OCI-LY3 (cell line): ENCODE data around the gene GDPGP1.

ENCODE experiments used
- H2AFZ ChIP-seq: fragments of 200-600, 300-600 bp; shearing (Covaris generic); 2 replicates; pipeline ENCODE4 v1.6.0; 2014; ENCODE audit warnings: antibody characterized with exemption, low read depth, low read length
- H3K27ac ChIP-seq: fragments of 200-600, 300-600 bp; sonication (generic); 2 replicates; pipeline ENCODE4 v1.5.1; 2014; ENCODE audit warnings: mild to moderate bottlenecking, low read length, moderate library complexity, mixed read lengths
- H3K27me3 ChIP-seq: fragments of 200-600, 300-600 bp; sonication (generic); 2 replicates; pipeline ENCODE4 v1.6.1; 2014; ENCODE audit warnings: low read depth, low read length, mixed read lengths
- H3K36me3 ChIP-seq: fragments of 200-600, 300-600 bp; sonication (generic); replicated peaks from 2 replicates; pipeline ENCODE3; 2014; ENCODE audit warnings: low read depth, low read length, mixed read lengths
- H3K4me1 ChIP-seq: fragments of 300-600, 200-600 bp; sonication (generic); 2 replicates; pipeline ENCODE4 v1.6.1; 2014; ENCODE audit warnings: low read length, mixed read lengths
- H3K4me2 ChIP-seq: fragments of 200-600, 300-600 bp; sonication (generic); 2 replicates; pipeline ENCODE4 v1.6.1; 2014; ENCODE audit warnings: low read length, mixed read lengths
- H3K4me3 ChIP-seq: fragments of 300-600, 200-600 bp; sonication (generic); 2 replicates; pipeline ENCODE4 v1.5.1; 2014; ENCODE audit warnings: antibody characterized with exemption, mild to moderate bottlenecking, low read length, moderate library complexity
- H3K79me2 ChIP-seq: fragments of 300-600, 200-600 bp; shearing (Covaris generic); 2 replicates; pipeline ENCODE4 v1.6.1; 2014; ENCODE audit warnings: mild to moderate bottlenecking, low read length, mixed read lengths
- H3K9ac ChIP-seq: fragments of 300-600, 200-600 bp; shearing (Covaris generic); 2 replicates; pipeline ENCODE4 v1.6.0; 2014; ENCODE audit warnings: mild to moderate bottlenecking, low read length, moderate library complexity
- H3K9me3 ChIP-seq: fragments of 200-600, 300-600 bp; shearing (Covaris generic); 2 replicates; pipeline ENCODE4 v1.6.1; 2014; ENCODE audit warnings: low read length, mixed read lengths; ENCODE audit not compliant: insufficient read depth
- H4K20me1 ChIP-seq: fragments of 200-600, 300-600 bp; sonication (generic); 2 replicates; pipeline ENCODE4 v1.6.1; 2016; ENCODE audit warnings: low read length, mixed read lengths; ENCODE audit not compliant: insufficient read depth
- EZH2phosphoT487 ChIP-seq: fragments of 200-600 bp; shearing (Covaris generic); IDR thresholded peaks from 2 replicates; pipeline ENCODE4 v1.6.1; 2018; ENCODE audit warnings: antibody characterized with exemption, mixed run types, low read depth
- TF ChIP-seq, protein P1 (sequence below): fragments of 200-600, 300-600 bp; sonication (generic); IDR thresholded peaks from 2 replicates; pipeline ENCODE4 v1.5.1; 2014; ENCODE audit warnings: antibody characterized with exemption, low read length, low read depth

Gene GDPGP1

DNA sequence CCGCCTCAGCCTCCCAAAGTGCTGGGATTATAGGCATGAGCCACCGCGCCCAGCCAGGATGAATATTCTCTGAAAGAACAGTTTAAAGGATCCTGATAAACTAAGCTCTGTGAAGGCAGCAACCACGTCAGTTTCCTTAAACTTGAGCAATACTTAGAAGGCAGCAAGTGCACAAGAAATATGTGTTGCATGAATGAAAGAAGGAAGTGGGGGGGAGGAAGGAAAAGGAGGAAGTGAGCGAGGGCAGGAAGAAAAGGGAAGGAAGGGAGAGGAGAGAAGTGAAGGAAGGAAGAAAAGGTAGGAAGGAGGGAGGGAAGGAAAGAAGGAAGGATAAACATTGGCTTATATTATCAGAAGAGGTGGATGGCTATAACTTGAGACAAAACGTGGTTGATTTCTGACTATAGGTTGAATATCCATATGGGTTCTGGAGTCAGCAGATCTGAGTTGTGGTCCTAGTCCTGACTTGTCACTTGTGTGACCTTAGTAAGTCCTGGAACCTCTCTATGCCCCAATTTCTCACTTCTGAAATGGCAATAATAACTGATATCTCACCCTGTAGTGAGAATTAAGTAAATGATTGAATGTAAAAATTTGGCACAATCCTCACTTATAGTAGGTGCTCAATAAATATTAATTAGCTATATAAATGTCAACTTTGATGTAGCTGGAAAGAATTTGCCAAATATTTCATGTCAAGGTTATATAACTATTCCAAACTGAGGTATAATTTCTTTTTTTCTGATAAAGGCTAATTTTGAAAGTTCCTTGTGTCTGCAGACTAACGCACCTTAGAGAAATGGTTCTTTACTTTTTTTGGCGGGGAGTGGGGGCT lies 44.9 kb upstream of the GDPGP1 start:
- Histone ChIP-seq H3K36me3 (no peaks in the 10 kb centered on the region), H3K4me1 (peaks cover 43% of the 10 kb centered on the region), H3K4me3 (no peak overlapping the region), H3K9me3 (no peaks in the 10 kb centered on the region), H3K27me3 (peaks cover 3% of the 10 kb centered on the region), H4K20me1 (no peaks in the 10 kb centered on the region), H2AFZ (no peak overlapping the region), H3K4me2 (no peak overlapping the region), H3K79me2 (no peaks in the 10 kb centered on the region), H3K27ac (no peak overlapping the region), H3K9ac (no peak overlapping the region)
- TF ChIP-seq EZH2phosphoT487, result no peak
- TF ChIP-seq, protein P1, sequence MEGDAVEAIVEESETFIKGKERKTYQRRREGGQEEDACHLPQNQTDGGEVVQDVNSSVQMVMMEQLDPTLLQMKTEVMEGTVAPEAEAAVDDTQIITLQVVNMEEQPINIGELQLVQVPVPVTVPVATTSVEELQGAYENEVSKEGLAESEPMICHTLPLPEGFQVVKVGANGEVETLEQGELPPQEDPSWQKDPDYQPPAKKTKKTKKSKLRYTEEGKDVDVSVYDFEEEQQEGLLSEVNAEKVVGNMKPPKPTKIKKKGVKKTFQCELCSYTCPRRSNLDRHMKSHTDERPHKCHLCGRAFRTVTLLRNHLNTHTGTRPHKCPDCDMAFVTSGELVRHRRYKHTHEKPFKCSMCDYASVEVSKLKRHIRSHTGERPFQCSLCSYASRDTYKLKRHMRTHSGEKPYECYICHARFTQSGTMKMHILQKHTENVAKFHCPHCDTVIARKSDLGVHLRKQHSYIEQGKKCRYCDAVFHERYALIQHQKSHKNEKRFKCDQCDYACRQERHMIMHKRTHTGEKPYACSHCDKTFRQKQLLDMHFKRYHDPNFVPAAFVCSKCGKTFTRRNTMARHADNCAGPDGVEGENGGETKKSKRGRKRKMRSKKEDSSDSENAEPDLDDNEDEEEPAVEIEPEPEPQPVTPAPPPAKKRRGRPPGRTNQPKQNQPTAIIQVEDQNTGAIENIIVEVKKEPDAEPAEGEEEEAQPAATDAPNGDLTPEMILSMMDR, result no peak

DNA sequence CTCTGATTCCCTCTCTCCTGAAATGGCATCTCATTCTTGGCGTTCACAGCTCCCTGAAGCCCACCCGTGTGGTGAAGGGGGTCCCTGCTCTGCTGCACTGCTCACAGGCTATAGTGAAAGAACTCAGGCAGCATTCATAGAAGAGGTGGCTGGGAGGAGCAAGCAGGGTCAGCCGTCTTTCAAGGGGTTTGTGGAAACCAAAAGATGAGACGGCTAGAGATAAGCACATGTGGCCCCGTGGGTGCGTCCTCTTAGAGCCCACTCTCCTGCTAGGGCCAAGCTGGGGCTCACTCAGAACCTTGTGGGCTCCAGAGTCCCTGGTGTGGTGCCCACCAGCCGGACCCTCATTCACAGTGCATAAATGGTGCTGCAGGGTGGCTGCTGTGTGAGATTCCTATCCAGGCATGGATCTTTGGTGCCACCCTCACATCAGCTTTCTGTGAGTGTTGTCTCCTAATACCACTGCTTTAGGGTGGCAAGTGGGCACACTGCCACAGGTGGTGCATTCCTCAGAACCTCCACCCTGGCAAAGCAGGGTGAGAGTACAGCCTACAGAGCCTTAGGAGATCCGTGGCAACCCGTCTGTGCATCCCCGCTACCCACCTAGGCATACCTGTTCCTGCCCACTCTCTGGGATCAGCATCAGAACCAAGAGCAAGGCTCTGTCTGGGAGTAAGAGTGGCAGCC lies 44.1 kb upstream of the GDPGP1 start:
- H3K27me3 ChIP-seq, result no peaks in the 10 kb centered on the region
- H3K9ac ChIP-seq, result no peak overlapping the region
- no peaks in the 10 kb centered on the region for H3K9me3 ChIP-seq
- H3K27ac ChIP-seq, result no peak overlapping the region
- H2AFZ ChIP-seq, result no peak overlapping the region
- no peaks in the 10 kb centered on the region for H4K20me1 ChIP-seq
- no peaks in the 10 kb centered on the region for H3K36me3 ChIP-seq
- no peak overlapping the region for H3K4me2 ChIP-seq
- peaks cover 40% of the 10 kb centered on the region for H3K4me1 ChIP-seq
- H3K79me2 ChIP-seq, result no peaks in the 10 kb centered on the region
- TF ChIP-seq EZH2phosphoT487, result no peak
- TF ChIP-seq, protein P1, result no peak
- H3K4me3 ChIP-seq, result no peak overlapping the region

DNA sequence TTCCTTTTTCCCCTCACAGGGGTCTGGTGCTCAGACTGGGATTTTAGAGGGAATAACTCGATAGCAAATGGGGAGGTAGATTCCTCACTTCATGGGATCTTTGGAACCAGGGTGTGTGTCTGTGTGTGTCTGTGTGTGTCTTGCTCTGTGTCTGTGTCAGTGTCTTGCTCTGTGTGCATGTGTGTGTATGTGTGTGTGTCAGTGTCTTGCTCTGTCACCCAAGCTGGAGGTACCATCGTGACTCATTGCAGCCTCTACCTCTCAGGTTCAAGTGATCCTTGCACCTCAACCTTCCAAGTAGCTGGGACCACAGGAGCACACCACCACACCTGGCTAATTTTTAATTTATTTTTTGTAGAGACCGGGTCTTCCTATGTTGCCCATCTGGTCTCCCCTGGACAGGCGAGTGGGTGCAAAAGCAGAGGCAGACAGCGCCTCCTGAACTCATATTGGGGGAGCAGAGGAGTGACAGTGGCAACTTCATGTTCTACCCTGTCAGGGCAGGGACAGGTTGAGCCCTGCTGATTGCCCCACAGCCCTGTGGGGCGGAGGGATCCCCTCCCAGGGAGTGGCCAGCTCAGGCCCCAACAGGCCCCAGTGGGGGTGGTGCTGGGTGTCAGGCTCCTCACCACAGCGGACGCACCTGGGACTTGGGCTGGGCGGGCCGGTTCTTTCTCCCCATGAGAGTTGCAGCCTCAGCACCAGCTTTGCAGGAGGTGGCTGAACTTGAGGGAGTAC lies 43.2 kb upstream of the GDPGP1 start:
- no peaks in the 10 kb centered on the region for H3K79me2 ChIP-seq
- peak overlapping the region; percentile 83 for H3K4me2 ChIP-seq
- H4K20me1 ChIP-seq, result no peaks in the 10 kb centered on the region
- H3K27me3 ChIP-seq, result no peaks in the 10 kb centered on the region
- H3K9ac ChIP-seq, result peak overlapping the region; percentile 58; the same call in 1 of the 2 replicates
- TF ChIP-seq, protein P1, result no peak
- TF ChIP-seq EZH2phosphoT487, result no peak
- no peak overlapping the region for H3K27ac ChIP-seq
- H3K4me1 ChIP-seq, result peaks cover 35% of the 10 kb centered on the region
- no peaks in the 10 kb centered on the region for H3K9me3 ChIP-seq
- H3K36me3 ChIP-seq, result no peaks in the 10 kb centered on the region
- H3K4me3 ChIP-seq, result no peak overlapping the region
- H2AFZ ChIP-seq, result no peak overlapping the region

DNA sequence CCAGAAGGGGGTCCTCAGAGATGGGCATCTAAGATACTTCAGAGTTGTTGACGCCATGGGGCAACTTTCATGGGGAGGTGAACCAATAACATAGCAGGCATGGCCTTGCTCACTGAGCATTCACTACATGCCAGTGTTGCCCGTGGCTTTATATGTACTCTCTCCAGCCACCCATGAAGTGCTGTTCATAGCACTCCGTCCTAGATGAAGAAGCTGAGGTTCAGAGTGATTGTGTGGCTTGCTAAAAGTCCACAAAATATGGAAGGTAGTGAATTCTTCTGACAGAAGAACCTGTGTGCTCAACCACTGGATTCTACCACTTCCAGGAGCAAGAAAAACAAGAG lies 42.7 kb upstream of the GDPGP1 start:
- Histone ChIP-seq H3K9ac (peak overlapping the region; percentile 58), H3K4me3 (peak overlapping the region; percentile 67), H4K20me1 (no peaks in the 10 kb centered on the region), H3K9me3 (no peaks in the 10 kb centered on the region), H3K79me2 (no peaks in the 10 kb centered on the region), H3K36me3 (no peaks in the 10 kb centered on the region), H3K4me1 (peaks cover 35% of the 10 kb centered on the region), H3K27me3 (no peaks in the 10 kb centered on the region), H3K27ac (peak overlapping the region; percentile 26), H3K4me2 (peak overlapping the region; percentile 83), H2AFZ (peak overlapping the region; percentile 48; the same call in 1 of the 2 replicates)
- TF ChIP-seq EZH2phosphoT487, result no peak
